SK-N-MC (cell line): ENCODE data around the gene REC8.

Experiments
- EZH2 ChIP-seq: fragments of 200-600 bp; sonication (generic); IDR thresholded peaks from one replicate; pipeline ENCODE4 v1.6.1; 2017; ENCODE audit warnings: antibody characterized with exemption
- POLR2AphosphoS5 ChIP-seq: IDR thresholded peaks from 2 replicates; pipeline ENCODE4 v1.6.1; 2012; ENCODE audit warnings: mild to moderate bottlenecking, low read depth, low read length, borderline replicate concordance

- TF ChIP-seq POLR2AphosphoS5 = no peak
- TF ChIP-seq EZH2 = no peak
Observed at GRCh38 chr14:24171422-24172260, at the start of gene REC8.
